Stimulated activated CD8-positive, alpha-beta memory T cell treated with anti-CD3 and anti-CD28 coated beads, Interleukin-4, amount 100 ng/mL, for 4 hours (primary cell): Measurements from ENCODE around the gene RIT2.

Experiments
- DNase-seq, 2 donors: peaks; one replicate each; pipeline ENCODE4 v3.0.0-alpha.2; 2020; ENCODE audit warnings: low read depth in 2 of 2, low spot score in 1 of 2

RIT2 gene

GRCh38 chr18:42706029-42706608 is 409.4 kb downstream of the RIT2 start:
- DNase-seq = no peak
